Measurements from ENCODE around the gene SLC25A34. TPM values are rescaled to one million over a fixed set of nuclear protein-coding genes. Genes with fewer than 3 reads are reported as not detected.

The SLC25A34 gene
- total and polyA plus RNA-seq, 2 of the 13 experiments (the other 11 are each of a cell fraction or from before 2014, with no cell fraction given) = 0.13 to 0.18 TPM

- TF ChIP-seq, protein P1, sequence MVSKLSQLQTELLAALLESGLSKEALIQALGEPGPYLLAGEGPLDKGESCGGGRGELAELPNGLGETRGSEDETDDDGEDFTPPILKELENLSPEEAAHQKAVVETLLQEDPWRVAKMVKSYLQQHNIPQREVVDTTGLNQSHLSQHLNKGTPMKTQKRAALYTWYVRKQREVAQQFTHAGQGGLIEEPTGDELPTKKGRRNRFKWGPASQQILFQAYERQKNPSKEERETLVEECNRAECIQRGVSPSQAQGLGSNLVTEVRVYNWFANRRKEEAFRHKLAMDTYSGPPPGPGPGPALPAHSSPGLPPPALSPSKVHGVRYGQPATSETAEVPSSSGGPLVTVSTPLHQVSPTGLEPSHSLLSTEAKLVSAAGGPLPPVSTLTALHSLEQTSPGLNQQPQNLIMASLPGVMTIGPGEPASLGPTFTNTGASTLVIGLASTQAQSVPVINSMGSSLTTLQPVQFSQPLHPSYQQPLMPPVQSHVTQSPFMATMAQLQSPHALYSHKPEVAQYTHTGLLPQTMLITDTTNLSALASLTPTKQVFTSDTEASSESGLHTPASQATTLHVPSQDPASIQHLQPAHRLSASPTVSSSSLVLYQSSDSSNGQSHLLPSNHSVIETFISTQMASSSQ (IDR thresholded peaks at IDR 0.05; ENCODE audit: low read depth) = no peak
- TF ChIP-seq, protein P1 (CRISPR knock-in tag; IDR thresholded peaks at IDR 0.05; ENCODE audit: borderline replicate concordance) = no peak
- peak; percentile 36; the same call in 1 of the 2 replicates for TF ChIP-seq ZNF614 (CRISPR knock-in tag; IDR thresholded peaks at IDR 0.05; ENCODE audit: borderline replicate concordance)
- TF ChIP-seq ZNF687 (CRISPR knock-in tag; IDR thresholded peaks at IDR 0.05) = peak; percentile 71
- no peak for TF ChIP-seq ZBTB38 (CRISPR knock-in tag; IDR thresholded peaks at IDR 0.05)
- peak; percentile 15; the same call in 1 of the 2 replicates for TF ChIP-seq BCL6 (CRISPR knock-in tag; IDR thresholded peaks at IDR 0.05)
- TF ChIP-seq NCOA2 (CRISPR knock-in tag; IDR thresholded peaks at IDR 0.05) = 0 out of 2 replicates have a peak, but pooled peaks have one; percentile 38
- TF ChIP-seq HNRNPL (IDR thresholded peaks at IDR 0.05; ENCODE audit: low read depth, low read length) = peak; percentile 81
- TF ChIP-seq ZFY (CRISPR knock-in tag; IDR thresholded peaks at IDR 0.05) = peak; percentile 56
- TF ChIP-seq, protein P2, sequence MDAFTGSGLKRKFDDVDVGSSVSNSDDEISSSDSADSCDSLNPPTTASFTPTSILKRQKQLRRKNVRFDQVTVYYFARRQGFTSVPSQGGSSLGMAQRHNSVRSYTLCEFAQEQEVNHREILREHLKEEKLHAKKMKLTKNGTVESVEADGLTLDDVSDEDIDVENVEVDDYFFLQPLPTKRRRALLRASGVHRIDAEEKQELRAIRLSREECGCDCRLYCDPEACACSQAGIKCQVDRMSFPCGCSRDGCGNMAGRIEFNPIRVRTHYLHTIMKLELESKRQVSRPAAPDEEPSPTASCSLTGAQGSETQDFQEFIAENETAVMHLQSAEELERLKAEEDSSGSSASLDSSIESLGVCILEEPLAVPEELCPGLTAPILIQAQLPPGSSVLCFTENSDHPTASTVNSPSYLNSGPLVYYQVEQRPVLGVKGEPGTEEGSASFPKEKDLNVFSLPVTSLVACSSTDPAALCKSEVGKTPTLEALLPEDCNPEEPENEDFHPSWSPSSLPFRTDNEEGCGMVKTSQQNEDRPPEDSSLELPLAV (CRISPR knock-in tag; conservative IDR thresholded peaks at IDR 0.05; ENCODE audit: low read depth) = no peak
- no peak for TF ChIP-seq ELK4 (CRISPR knock-in tag; IDR thresholded peaks at IDR 0.05; ENCODE audit: borderline replicate concordance)
- TF ChIP-seq, protein P3, sequence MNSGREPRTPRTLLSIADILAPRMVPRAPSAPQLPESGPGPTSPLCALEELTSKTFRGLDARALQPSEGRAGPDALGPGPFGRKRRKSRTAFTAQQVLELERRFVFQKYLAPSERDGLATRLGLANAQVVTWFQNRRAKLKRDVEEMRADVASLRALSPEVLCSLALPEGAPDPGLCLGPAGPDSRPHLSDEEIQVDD (CRISPR knock-in tag; IDR thresholded peaks at IDR 0.05; ENCODE audit: borderline replicate concordance) = no peak
- TF ChIP-seq MIXL1 (CRISPR knock-in tag; IDR thresholded peaks at IDR 0.05) = no peak
- TF ChIP-seq LCORL (IDR thresholded peaks at IDR 0.05) = no peak
- peak; percentile 59; the same call in 1 of the 2 replicates for TF ChIP-seq LCORL (CRISPR knock-in tag; IDR thresholded peaks at IDR 0.05)
Measured at GRCh38 chr1:15749399-15750291, 13.6 kb downstream of the SLC25A34 start (continued).
